GM12801 (cell line): ENCODE results near the gene SOCS1.

Source experiments
- TF ChIP-seq, protein P1 (sequence below): IDR thresholded peaks from one replicate; pipeline ENCODE4 v1.5.1; 2011; ENCODE audit warnings: control low read depth; ENCODE audit not compliant: insufficient read length; ENCODE audit errors: extremely low read depth

The SOCS1 gene

DNA sequence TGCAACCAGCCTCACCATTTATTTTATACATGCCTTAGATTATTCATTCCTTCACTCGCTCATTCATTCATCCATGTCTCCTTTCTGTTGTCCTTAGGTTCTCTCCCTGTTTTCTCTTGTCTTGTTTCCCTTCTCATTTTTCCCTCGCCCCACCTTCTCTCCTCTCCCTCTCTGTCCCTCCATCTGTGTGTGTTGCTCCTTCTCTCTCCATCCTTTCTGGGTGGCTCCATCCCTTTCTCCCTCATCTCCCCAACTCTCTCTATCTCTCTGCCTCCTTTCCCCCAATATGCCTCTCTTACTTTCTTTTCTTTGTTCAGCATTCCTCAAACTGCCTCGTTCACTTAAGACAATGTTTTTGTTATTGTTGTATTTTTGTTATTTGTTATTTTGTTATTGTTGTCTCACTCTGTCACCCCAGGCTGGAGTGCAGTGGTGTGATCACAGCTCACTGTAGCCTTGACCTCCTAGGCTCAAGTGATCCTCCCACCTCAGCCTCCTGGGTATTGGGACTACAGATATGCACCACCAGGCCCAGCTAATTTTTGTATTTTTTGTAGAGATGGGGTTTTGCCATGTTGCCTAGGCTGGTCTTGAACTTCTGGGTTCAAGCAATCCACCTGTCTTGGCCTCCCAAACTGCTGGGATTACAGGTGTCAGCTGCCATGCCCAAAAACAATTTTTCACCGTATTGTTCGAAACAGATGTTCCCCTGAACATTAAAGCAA lies 14.4 kb downstream of the SOCS1 start:
- TF ChIP-seq, protein P1, sequence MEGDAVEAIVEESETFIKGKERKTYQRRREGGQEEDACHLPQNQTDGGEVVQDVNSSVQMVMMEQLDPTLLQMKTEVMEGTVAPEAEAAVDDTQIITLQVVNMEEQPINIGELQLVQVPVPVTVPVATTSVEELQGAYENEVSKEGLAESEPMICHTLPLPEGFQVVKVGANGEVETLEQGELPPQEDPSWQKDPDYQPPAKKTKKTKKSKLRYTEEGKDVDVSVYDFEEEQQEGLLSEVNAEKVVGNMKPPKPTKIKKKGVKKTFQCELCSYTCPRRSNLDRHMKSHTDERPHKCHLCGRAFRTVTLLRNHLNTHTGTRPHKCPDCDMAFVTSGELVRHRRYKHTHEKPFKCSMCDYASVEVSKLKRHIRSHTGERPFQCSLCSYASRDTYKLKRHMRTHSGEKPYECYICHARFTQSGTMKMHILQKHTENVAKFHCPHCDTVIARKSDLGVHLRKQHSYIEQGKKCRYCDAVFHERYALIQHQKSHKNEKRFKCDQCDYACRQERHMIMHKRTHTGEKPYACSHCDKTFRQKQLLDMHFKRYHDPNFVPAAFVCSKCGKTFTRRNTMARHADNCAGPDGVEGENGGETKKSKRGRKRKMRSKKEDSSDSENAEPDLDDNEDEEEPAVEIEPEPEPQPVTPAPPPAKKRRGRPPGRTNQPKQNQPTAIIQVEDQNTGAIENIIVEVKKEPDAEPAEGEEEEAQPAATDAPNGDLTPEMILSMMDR = no peak

DNA sequence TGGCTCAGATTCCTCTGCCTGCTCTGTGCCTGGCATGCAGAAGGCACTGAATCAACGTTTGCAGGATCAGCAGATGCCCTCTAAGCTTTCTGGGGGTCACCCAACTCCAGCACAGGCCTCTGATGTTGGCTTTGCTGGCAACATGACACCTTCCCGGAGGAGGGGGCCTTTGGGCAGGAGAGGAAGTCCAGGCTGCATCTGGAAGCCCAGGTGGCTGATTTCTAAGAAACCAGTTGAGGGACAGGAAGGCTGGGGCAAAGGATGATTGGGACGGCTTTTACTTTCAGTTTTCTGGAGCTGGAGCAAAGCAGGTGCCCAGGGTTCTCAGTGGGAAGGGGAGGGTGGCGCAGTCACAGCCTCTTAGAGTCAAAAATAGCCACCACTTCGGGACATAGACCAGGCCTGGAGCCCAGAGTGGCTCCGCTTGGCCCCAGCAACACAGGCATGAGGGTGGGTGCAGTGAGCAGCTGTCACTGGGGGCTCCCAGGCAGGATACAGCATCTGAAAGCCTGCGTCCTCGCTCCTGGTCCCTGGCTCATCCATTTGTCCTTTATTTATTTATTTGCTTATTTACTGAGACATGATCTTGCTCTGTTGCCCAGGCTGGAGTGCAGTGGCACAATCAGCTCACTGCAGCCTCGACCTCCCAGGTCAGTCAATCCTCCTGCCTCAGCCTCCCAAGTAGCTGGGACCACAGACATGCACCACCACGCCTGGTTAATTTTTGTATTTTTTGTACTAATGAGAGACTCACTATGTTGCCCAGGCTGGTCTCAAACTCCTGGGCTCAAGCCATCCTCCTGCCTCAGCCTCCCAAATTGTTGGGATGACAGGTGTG lies 15.1 kb downstream of the SOCS1 start:
- TF ChIP-seq, protein P1 = no peak

DNA sequence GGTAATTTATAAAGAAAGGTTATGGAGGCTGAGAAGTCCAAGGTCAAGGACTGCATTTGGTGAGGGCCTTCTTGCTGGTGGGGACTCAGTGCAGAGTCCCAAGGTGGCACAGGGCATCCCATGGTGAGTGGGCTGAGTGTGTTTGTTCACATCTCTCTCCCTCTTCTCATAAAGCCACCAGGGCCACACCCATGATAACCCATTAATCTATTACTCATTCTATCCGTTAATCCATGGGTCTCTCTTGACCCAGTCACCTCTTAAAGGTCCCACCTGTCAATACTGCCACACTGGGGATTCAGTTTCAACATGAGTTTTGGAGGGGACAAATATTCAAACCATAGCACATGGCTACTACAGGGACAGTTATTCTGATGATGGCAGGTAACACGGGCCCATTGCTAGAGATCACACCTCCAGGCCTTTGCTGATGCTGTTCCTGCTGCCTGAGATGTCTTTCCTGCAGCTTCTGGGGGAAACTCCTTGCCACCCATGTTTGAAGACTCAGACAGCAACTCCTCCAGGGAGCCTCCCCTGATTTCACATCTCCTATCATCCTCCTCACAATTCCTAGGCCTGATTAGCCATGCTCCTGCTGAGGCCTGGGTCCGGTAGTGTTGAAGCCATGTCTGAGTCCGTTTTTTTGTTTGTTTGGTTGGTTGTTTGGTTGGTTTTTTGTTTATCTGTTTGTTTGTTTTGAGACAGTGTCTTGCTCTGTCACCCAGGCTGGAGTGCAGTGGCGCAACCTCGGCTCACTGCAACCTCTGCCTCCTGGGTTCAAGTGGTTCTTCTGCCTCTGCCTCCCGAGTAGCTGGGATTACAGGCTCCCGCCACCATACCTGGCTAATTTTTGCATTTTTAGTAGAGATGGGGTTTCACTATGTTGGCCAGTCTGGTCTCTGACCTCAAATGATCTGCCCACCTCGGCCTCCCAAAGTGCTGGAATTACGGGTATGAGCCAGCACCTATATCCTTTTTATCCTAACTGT lies 16.1 kb downstream of the SOCS1 start:
- TF ChIP-seq, protein P1 = no peak

DNA sequence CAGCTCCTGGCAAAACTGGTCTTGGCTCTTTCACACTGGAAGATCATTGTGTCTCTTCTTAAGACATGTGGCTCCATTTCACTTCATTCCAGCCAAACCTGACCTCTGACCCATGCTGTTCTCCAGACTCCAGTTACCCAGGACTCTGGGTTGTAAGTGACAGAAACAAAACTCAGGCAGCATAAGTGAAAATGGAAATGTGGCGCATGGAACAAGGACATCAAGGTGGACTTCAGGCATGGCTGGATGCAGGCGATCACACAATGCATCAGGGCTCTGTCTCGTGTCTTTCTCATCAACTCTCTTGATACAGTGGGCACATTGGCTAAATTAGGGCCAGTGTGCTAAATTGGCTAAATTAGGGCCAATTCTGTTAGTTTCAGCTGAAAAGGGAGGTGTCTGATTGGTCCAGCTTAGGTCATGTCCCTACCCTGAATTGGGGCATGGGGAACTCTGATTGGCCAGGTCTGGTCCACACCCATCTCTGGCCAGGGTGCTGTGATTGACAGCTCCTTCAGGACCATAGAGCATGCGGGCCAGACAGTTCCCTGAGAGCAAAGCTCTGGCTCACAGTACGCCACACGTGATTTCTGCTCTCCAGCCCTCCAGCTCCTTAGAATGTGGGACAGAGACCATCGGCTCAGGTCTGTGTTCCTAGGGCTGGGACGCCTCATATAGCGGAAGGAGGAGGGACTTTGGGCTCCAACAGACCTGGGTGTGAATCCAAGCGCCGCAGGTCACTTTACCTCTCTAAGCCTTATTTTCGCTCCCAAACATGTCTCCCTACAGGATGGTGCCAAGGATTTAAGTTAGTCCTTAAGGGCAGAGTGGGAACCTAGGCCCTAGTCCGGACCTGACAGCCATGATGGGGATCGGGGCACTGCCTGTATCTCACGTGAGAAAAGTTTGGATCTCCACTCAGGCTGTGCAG lies 17.5 kb downstream of the SOCS1 start:
- TF ChIP-seq, protein P1 = no peak

DNA sequence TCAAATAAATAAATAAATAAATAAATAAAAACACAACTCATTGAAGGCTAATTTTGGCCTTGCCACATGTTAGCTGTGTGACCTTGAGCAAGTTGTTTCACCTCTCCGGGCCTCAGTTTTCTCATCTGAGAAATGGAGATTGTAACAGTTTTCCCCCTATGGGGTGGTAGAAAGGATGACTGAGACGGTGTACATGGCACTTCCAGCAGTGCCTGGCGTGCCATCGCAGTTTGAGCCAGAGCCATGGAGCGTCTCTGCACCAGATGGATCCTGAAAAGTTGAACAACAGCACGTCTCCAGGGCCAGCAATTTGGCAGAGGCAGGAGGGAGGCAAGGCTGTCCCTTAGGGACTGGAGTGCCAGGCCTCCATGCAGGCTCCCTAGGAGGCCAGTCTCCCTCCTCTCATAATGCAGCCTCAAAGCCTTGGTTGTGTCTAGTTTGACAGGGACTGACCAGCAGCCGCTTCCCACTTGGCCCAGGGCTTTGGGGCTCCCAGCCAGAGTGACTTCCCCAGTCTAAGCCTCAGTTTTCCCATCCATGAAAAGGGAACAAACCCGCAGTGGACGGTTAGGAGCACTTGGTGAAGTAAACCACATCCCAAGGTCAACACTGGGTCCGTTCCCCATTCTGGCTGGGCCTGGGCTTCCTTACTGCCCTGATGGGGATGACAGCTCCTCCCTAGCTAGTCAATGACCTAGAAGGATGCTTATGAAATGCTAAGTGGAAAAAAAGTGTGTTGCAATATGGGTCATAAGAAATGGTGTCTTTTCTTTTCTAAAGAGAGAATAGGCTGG lies 19.3 kb downstream of the SOCS1 start:
- TF ChIP-seq, protein P1 = no peak

DNA sequence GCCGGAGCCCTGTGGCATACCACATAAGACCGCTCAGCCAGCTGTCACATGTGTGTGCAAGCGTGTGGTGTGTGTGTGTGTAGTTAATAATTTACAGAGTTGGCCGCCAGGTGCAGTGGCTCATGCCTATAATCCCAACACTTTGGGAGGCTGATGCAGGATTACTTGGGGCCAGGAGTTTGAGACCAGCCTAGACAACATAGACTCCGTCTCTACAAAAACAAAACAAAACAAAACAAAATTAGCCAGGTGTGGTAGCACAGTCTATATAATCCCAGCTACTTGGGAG lies 20.4 kb downstream of the SOCS1 start:
- TF ChIP-seq, protein P1 = no peak
